ENCODE measurements around the gene ARHGAP42.

- no peak for TF ChIP-seq EP300 (IDR thresholded peaks at IDR 0.05)
- TF ChIP-seq CTCF (IDR thresholded peaks at IDR 0.05) = no peak
- no peak for TF ChIP-seq POLR2A (IDR thresholded peaks at IDR 0.05)
Observed at GRCh38 chr11:100866453-100866852, 179.4 kb downstream of the ARHGAP42 start.
